COR-L47 (cell line): ENCODE data around the gene MOSMO.
"Not testable (repeated sequence)": the region's sequence is repeated elsewhere in the genome, so short reads cannot be mapped to it uniquely, and the experiment has no call there.

Source experiments
- DNase-seq: peaks from one replicate; lab custom pipeline; 2025; lab: John Stamatoyannopoulos, UW

Gene MOSMO

DNA sequence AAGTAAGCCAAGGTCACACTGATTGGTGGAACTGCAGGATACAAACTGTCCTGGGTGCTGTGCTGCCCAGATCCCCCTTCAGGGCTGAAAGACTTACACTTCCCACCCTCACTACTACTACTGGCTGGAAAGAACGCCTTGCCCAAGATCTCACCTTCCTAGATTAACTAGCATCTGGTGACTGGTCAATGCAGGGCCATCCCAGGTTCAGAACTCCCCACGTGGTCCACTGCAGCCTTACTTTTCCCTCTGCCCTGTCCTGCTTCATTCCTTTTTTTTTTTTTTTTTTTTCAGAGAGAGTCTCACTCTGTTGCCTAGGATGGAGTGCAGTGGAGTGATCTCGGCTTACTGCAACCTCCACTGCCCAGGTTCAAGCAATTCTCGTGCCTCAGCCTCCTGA, 4.7 kb upstream of the MOSMO start:
- no peak for DNase-seq

DNA sequence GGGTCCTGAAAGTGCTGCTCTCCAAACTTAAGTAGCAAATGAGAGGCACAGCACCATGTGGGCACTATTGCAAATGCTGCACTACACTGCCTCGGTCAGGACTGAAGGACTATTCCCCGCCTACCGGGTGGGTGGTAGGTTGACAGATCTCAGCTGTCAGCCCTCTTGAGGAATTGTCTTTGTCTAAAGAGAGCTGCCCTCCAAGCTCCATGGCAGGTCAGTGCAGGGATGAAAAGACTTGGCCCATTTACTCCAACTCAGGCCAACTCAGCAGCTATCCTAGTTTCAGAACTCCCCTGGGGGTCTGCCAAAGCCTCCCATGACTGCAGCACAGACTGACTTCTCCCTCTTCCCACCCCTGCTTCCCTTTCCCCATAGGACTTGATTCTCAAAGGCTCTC, 3.6 kb upstream of the MOSMO start:
- no peak for DNase-seq

DNA sequence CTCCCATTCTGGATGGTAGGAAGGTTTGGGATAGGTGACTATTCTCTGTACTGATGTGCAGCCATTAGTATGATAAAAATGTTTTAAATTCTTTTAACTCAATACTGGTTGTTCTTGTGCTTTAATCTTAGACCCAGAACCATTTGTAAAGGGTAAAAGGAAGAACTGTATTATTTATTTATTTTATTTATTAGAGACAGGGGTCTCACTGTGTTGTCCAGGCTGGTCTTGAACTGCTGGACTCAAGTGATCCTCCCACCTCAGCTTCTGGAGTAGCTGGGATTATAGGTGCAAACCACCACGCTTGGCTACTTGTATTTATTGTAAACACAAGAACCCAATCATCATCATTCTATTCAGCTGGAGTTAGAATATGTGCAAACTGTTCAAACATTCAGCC, 2.2 kb upstream of the MOSMO start:
- DNase-seq: no peak

DNA sequence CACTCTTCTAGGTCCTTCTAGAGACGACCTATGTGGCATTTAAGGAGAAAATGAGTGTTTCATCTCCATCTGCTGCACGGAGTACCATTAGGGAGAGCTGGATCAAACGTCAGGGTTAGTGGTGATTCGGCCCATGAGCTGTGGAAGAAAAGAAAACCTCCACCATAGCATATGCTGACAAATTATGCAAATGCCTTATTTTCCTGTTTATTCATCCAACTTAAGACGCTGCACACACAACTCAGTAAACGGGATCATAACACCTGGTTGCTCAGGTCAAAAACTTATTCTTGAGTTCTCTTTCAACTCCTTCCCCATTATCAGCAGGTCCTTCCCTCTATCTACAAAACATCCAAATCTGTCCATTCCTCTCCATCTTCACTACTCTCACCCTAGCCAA, 1.3 kb upstream of the MOSMO start:
- no peak for DNase-seq

DNA sequence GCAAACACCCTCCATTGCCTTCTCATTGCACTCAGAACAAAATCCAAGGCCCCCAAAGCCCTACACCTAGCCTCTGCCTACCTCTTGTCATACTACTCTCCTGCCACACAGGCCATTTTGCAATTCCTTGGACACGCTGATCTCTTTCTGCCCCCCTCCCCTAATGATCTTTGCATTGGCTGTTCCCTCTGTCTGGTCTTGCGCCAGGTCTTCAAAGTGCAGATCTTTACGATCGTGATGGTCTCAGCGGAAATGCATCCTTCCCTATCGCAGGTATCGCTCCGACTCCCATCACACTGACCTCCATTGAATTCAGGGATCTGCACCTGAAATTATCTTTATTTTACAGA, 777 bp upstream of the MOSMO start:
- DNase-seq: no peak

DNA sequence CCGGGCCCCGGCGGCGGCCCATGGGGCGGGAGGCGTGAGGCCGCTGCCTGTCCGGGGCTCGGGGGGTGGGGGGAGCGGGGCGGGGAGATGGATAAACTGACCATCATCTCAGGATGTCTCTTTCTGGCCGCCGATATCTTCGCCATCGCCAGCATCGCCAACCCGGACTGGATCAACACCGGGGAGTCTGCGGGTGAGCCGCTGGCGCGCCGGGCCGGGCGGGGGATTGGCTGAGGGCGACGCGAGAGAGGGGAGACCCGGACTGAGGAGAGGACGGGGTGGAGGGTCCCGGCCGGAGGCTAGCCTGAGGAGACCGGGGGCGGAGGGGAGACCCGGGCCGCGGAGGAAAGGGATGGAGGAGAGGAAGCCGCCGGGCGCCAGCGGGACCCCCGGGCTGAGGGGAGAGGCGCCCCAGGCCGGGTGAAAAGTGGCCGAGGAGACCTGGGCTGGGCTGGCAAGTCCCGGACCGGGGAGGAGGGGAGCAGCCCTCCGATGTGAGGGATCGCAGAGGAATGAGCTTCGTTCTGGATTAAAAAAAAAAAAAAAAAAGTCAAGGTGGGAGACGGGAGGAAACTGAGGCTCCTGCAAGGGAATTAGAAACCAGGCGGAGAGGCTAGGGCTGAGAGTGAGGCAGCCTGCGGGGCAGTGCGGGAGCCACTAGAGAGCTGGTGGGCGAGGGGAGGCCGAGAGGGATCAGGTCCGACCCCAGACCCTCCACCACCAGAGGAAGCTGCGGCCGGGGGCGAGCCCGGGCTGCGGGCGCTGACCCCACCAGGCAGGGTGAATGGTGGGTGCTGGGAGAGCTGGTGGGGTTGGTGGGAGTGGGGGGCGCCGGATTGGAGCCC, 526 bp downstream of the MOSMO start:
- DNase-seq: no peak

DNA sequence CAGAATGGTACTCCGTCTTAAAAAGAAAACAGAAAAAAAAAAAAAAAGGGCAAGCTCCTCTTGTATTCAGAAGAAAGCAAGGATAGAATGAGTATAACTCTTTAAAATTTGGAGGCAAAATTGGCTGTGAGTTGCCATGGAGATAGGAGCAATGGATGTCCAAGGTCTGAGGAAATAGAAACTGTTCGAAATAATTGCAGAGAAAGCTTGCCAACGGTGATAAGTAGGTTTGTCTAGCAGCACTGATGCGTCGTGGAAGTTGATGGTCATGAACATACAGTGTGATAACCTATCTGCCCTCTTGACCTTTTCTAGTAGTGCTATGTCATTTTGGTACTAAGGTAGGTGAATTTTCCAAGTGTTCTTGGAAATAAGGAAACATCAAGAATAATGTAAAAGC, 3.0 kb downstream of the MOSMO start:
- no peak for DNase-seq

DNA sequence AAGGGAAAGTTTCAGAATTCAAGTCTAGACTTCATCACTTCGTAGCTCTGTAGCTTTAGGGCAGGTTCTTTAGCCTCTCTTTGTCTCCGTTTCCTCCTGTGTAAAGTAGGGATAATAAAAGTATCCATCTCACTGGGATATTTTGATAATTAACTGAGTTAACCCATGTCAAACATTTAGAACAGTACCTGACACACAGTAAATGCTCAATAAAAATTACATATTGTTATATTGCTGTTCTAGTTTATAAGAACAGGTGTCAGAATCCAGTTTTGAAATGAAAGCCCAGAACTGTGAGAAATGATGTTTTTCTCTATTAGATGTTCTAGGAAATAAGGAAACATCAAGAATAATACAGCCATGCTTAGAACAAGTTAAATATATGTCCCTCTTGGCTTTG, 4.3 kb downstream of the MOSMO start:
- DNase-seq: no peak

DNA sequence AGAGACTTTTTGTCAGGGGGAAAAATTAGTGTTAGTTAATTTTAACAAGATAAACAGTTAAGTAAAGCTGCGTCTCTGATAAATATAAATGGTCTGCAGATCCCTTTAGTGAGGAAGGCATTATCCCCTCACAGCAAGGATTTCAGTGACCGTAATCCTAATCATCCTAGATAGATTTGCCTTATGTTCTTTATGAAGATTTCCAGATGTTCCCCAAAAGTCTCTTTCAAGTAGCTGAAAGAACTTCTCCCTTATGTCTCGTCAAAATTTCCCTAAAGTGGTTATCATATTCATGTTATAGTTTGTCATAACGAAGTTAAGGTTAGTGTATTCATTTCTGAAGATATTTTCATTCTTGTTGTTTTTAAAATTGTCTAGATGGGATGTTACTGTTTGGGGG, 5.6 kb downstream of the MOSMO start:
- no peak for DNase-seq

DNA sequence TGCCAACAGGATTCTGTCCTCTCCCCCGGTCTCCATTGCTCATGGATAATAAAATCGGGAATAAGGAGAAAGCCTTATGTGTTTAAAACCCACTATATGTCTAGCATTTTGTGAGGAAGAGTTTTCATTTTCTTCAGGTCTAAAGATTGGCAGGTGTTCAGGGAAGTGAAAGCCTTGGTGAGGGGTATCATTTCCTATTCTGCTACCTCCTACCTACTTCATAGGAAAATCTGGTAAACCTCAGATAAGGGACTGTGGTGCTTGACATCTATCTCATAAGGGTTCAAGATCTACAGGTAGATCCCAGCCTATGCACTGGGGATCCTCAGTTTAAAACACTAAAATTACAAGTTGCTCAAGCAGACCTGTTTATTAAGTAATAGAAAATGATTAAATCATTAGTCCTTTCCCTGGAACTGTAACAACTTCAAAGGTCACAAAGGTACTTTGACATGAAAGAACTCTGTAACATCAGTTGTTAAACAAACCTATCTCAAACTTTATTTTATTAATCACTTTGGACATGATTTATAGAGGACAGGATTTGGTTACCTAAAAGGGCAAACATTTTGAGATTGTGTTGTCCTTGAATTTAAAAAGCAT, 6.5 kb downstream of the MOSMO start:
- DNase-seq: no peak

DNA sequence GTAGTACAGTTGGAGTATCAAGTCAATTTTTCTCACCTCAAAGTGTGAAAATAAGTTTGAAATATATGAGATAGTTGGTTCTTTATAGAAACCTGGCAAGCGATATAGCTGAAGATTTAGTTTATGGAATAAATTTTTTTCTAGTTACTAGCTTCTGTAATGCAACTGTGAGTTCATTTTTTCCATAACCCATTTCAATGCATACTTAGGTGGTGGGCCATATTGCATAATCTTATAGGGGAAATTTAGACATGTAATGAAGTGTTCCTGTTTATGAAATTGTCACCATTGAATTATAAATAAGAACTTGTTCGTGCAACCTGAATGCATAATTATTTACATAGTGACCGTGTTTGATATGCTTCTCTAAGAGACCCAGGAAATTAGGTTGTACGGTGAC, 9.0 kb downstream of the MOSMO start:
- no peak for DNase-seq

DNA sequence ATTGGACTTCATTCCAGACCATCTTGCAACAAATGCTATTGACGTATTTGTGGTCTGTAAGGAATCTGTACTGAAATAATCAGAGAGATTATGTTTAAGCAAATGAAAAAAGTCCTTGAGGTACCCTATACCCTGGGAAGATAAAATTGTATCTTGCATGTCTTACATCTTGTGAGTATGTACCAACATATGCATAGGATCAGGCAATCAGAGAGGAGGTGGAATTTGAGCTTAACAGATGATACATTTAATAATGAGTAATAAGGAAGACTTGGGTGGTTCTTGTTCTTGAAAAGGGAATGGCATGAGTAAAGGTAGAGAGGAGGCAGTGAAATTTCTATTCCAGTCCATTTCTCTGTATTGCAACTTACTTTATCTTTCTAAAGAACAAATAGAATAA, 10.6 kb downstream of the MOSMO start:
- no peak for DNase-seq

DNA sequence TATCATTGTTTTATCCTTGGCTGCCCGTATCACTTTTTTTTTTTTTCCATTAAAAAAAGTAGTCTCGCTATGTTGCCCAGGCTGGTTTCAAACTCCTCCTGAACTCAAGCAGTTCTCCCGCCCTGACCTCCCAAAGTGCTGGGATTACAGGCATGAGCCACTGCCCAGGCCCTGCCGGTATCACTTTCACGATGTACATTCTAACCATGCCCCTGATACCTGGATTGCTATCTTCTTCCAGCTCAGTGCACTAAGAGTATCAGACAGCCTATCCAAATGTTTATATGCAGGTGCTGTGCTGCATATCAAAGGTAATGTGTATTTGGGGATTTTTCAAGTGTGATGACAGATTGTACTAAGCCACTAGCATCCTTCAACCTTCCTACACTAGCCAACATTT, 14.2 kb downstream of the MOSMO start:
- DNase-seq: no peak

DNA sequence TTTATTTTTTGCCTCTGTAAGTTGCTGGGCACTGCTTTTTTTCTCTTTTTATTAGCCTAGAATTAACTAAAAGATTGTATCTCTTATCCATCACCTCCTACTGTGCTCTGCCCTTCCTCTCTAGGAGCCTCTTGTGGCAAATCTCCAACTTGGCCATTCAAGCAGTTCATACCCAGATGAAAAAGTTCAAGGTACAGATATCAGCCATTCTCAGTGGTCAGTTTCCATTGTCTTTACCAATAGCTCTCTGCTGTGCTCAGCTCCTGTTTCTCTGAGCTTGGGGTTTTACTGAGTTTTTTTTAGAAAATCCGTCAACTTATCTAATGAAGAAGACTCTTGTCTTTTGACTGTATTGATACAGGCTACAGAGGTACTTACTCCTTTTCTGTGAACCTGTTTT, 15.6 kb downstream of the MOSMO start:
- no peak for DNase-seq

DNA sequence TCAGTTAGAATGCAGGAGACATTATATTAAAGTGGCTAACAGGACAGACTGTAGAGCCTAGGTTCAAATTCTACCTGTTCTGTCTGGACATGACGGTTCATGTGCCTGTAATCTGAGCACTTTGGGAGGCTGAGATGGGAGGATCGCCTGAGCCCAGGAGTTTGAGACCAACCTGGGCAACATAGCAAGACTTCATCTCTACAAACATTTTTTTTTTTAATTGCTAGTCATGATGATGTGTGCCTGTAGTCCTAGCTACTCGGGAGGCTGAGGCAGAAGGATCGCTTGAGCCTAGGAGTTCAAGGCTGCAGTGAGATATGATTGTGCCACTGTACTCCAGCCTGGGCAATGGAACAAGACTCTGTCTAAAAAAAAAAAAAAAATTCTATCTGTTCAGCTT, 16.9 kb downstream of the MOSMO start:
- DNase-seq: not testable (repeated sequence)

DNA sequence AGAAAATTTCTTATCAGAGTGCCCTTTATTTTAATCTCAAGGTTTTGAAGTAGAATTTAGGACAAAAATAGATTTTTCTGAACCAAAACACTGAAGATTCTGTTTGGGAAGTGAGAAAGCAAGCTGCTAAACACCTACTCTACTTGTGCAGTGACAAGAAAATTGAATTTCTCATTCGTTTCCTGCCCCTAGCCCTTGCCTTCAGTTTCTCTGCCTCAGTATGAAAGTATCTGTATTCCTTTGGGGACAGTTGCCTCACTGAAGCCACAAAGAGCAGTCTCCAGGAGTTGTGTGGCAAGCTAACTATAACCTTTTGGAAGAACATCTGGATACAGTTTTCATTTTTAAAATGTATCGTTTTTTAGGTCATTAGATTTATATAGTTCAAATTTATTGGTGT, 19.7 kb downstream of the MOSMO start:
- no peak for DNase-seq

DNA sequence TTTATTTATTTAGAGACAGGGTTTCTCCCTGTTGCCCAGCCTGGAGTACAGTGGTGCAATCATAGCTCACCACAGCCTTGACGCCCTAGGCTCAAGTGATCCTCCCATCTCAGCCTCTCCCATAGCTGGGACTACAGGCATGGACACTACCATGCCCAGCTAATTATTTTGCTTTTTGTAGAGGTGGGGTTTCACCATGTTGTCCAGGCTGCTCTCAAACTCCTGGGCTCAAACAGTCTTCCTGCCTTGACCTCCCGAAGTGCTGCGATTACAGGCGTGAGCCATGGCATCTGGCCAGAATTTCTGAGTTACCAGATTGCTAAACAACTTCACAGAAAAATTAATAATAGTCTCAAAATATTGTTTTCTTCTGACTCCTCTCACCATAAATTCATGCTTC, 21.7 kb downstream of the MOSMO start:
- no peak for DNase-seq

DNA sequence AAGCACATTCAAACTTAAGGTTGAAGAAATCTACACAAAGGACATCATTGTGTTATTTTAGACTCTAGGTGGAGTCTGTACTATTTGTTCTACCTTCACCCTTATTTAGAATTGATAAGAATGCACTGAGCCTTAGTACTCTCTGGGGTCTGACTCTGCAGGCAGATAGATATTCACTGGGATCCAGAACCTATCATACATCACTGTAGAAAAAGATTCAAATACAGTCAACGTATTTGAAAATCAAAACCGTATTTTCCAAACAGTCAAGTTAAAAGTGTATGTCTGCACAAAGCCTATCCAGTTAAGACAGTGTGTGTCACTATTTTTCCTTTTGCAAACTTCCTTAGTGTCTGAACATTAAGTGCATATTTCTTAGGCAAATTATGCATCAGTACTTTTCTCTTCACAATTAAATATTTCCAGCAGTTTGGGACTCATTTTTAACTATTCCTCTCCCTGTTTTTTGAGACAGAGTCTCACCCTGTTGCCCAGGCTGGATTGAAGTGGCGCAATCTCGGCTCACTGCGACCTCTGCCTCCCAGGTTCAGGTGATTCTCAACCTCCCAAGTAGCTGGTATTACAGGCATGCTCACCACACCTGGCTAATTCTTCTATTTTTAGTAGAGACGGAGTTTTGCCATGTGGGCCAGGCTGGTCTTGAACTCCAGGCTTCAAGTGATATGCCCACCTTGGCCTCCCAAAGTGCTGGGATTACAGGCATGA, 22.3 kb downstream of the MOSMO start:
- DNase-seq: no peak

DNA sequence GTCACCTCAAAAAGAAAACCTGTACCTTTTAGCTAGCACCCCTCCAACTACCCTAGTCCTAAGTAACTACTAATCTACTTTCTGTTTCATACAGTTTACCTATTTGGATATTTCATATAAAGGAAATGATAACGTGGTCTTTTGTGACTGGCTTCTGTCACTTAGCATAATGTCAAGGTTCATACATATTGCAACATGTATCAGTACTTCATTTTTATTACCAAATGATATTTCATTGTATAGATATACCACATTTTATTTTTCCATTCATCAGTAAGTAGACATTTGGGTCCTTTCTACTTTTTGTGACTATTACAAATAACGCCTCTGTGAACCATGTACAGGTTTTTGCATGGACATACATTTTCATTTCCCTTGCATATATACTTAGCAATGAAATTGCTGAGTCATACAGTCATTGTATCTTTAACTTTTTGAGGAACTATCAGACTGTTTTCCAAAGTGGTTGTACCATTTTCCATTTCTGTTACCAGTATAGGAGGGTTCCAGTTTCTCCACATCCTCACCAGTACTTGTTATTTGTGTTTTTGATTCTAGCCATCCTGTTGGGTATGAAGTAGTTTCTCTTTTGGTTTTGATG, 23.7 kb downstream of the MOSMO start:
- no peak for DNase-seq

DNA sequence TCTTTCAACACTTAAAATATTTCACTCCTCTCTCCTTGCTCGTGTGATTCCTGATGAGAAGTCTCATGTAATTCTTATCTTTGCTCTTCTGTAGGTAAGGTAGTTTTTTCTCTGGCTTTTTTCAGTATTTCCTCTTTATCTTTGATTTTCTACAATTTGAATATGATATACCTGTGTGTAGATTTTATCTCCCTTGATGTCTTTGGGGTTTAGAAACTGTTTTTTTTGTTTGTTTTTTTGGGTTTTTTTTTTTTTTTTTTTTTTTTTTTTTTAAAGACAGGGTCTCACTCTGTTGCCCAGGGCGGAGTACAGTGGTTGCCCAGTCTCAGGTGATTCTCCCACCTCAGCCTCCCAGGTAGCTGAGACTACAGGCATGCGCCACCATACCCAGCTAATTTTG, 26.6 kb downstream of the MOSMO start:
- no peak for DNase-seq

DNA sequence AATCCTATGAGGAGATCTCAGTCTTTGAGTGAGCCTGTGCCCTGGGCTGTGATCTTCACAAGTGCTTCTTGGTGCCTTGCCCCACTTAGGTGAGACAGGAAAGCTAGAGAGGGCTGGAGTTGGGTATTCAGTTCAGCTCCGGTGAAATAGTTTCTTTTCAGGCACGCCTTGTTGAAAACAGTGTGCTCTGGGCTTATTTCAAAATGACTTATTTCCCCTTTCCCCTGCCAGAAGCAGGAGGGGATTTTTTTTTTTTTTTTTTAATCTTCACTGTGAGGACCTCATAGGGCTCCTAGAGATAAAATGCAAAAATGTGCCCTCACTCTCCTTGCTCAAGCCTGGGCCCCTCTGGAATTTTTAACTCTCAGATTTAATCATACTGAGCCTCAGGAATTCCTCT, 27.2 kb downstream of the MOSMO start:
- DNase-seq: no peak

DNA sequence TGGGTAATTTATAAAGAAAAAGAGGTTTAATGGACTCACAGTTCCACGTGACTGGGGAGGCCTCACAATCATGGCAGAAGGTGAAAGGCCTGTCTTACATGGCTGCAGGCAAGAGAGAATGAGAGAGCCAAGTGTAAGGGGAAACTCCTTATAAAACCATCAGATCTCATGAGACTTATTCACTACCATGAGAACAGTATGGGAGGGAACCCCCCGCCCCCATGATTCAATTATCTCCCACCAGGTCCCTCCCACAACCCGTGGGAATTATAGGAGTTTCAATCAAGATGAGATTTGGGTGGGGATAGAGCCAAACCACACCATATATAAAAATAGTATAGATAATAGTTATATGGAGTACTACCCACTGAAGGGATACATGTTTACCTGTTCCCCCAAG, 36.0 kb downstream of the MOSMO start:
- DNase-seq: not testable (repeated sequence)

DNA sequence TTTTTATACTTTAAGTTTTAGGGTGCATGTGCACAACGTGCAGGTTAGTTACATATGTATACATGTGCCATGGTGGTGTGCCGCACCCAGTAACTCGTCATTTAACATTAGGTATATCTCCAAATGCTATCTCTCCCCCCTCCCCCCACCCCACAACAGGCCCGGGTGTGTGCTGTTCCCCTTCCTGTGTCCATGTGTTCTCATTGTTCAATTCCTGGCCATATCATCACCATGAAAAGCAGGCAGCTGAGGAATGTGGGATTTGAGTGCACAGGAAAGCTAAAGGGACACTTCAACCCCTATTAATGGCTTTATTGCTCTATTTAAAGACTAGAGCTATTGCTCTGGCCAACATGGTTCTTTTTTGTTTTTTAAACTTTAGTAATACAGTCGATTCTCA, 38.0 kb downstream of the MOSMO start:
- not testable (repeated sequence) for DNase-seq
